BE2C (cell line): ENCODE measurements around the gene LENG1.
"Not testable (repeated sequence)": the region's sequence is repeated elsewhere in the genome, so short reads cannot be mapped to it uniquely, and the experiment has no call there.

Experiments used
- DNase-seq: peaks from one replicate; pipeline ENCODE4 v3.0.0-alpha.2; 2020
- H3K27me3 ChIP-seq: fragments of 250-450 bp; sonication (Bioruptor Pico); 2 replicates; pipeline ENCODE4 v1.5.1; 2020; ENCODE audit warnings: mild to moderate bottlenecking
- H3K36me3 ChIP-seq: fragments of 250-450 bp; sonication (Bioruptor Pico); 2 replicates; pipeline ENCODE4 v1.5.1; 2020; ENCODE audit warnings: mild to moderate bottlenecking
- H3K4me1 ChIP-seq: fragments of 250-450 bp; sonication (Bioruptor Pico); 2 replicates; pipeline ENCODE4 v1.5.1; 2020
- H3K4me3 ChIP-seq: 2 replicates; pipeline ENCODE4 v1.5.1; 2011; ENCODE audit warnings: low read depth, low read length
- H3K9me3 ChIP-seq: fragments of 250-450 bp; sonication (Bioruptor Pico); 2 replicates; pipeline ENCODE4 v1.5.1; 2020
- TF ChIP-seq, protein P1 (sequence below): IDR thresholded peaks from 2 replicates; pipeline ENCODE4 v1.5.1; 2012; ENCODE audit warnings: mild to moderate bottlenecking, low read depth, low read length

The LENG1 gene

DNA sequence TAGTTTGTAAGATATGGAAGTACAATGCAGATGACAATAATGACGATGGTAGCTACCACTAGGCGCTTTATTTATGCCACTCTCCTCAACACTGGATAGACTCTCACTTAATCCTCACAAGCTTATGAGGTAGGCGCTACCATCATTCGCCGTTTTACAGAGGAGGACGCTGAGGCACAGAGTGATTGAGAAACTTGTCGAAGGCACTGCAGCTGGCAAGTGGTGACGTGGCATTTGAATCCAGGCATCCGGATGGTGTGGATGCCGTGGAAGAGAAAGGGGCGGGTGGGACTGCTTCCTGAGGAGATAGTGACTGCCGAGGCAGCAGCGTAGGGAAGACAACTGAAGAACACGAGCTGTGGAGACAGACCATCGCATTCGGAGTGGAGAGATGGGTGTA, 39.9 kb upstream of the LENG1 start:
- Histone ChIP-seq H3K4me1 (peaks cover 10% of the 10 kb centered on the region), H3K27me3 (no peaks in the 10 kb centered on the region), H3K36me3 (peaks cover 36% of the 10 kb centered on the region), H3K9me3 (no peaks in the 10 kb centered on the region), H3K4me3 (no peak overlapping the region)
- no peak for DNase-seq
- TF ChIP-seq, protein P1, sequence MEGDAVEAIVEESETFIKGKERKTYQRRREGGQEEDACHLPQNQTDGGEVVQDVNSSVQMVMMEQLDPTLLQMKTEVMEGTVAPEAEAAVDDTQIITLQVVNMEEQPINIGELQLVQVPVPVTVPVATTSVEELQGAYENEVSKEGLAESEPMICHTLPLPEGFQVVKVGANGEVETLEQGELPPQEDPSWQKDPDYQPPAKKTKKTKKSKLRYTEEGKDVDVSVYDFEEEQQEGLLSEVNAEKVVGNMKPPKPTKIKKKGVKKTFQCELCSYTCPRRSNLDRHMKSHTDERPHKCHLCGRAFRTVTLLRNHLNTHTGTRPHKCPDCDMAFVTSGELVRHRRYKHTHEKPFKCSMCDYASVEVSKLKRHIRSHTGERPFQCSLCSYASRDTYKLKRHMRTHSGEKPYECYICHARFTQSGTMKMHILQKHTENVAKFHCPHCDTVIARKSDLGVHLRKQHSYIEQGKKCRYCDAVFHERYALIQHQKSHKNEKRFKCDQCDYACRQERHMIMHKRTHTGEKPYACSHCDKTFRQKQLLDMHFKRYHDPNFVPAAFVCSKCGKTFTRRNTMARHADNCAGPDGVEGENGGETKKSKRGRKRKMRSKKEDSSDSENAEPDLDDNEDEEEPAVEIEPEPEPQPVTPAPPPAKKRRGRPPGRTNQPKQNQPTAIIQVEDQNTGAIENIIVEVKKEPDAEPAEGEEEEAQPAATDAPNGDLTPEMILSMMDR = no peak

DNA sequence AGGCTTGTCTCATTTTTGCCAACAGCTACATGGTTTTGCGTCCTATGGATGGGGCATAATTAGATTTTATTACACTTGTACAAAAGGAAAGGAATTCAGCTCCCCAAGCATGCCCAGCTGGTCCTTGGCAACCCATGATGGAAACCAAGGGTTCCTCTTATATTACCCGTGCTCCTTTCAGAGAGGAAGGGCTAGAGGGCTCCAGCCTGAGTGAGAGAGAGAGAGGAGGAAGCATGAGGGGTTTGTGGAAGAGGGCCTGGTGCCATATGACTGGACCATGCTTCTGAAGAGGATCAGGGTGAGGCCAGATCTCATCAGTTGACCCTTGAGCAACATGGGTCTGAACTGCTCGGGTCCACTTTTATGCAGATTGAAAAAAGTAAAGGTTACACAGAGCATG, 37.6 kb upstream of the LENG1 start:
- Histone ChIP-seq H3K27me3 (no peaks in the 10 kb centered on the region), H3K4me3 (no peak overlapping the region), H3K4me1 (peaks cover 2% of the 10 kb centered on the region; the same call in 1 of the 2 replicates), H3K36me3 (peaks cover 13% of the 10 kb centered on the region), H3K9me3 (no peaks in the 10 kb centered on the region)
- TF ChIP-seq, protein P1 = no peak
- DNase-seq = no peak

DNA sequence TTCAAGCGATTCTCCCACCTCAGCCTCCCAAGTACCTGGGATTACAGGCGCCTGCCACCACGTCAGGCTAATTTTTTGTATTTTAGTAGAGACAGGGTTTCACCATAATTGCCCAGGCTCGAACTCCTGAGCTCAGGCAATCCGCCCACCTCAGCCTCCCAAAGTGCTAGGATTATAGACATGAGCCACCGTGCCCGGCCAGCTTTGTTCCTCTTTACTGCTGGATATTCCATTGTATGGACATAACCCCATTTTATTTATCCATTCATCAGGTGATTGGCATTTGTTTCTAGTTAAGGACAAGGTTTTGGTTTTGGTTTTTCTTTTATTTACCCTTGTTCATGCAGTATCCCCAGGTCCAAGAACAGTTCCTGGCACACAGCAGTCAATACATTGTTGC, 37.0 kb upstream of the LENG1 start:
- Histone ChIP-seq H3K4me3 (no peak overlapping the region), H3K36me3 (peaks cover 7% of the 10 kb centered on the region), H3K4me1 (no peaks in the 10 kb centered on the region), H3K27me3 (no peaks in the 10 kb centered on the region), H3K9me3 (no peaks in the 10 kb centered on the region)
- DNase-seq = no peak
- TF ChIP-seq, protein P1 = no peak

DNA sequence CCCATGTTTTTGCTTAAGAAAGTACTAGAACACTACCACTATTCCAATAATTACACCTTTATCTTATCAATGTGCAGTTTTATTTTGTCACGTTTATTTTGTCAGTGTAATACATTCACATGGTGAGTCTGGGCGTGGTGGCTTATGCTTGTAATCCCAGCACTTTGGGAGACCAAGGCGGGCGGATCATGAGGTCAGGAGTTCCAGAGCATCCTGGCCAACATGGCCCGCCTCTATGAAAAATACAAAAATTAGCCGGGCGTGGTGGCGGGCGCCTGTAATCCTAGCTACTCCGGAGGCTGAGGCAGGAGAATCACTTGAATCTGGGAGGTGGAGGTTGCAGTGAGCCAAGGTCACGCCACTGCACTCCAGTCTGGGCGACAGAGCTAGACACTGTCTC, 34.9 kb upstream of the LENG1 start:
- DNase-seq, H3K27me3 ChIP-seq, H3K4me3 ChIP-seq, H3K4me1 ChIP-seq, H3K9me3 ChIP-seq, H3K36me3 ChIP-seq: not testable (repeated sequence)

DNA sequence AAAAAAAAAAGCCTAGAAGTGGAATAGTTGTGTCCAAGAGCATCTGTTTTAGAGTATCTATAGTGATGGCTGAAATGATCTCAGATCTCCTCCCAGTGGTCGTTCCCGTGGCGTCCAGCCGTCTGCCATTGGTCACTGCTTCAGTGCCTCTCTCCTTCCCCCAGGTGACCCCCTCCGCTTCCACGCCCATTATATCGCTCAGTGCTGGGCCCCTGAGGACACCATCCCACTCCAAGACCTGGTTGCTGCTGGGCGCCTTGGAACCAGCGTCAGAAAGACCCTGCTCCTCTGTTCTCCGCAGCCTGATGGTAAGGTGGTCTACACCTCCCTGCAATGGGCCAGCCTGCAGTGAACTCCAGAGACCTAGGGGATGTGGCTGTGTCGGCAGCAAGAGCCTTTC, 33.5 kb upstream of the LENG1 start:
- H3K4me1 ChIP-seq = no peaks in the 10 kb centered on the region
- no peaks in the 10 kb centered on the region for H3K27me3 ChIP-seq
- TF ChIP-seq, protein P1 = no peak
- no peaks in the 10 kb centered on the region for H3K36me3 ChIP-seq
- H3K9me3 ChIP-seq = no peaks in the 10 kb centered on the region
- DNase-seq = no peak
- H3K4me3 ChIP-seq = no peak overlapping the region

DNA sequence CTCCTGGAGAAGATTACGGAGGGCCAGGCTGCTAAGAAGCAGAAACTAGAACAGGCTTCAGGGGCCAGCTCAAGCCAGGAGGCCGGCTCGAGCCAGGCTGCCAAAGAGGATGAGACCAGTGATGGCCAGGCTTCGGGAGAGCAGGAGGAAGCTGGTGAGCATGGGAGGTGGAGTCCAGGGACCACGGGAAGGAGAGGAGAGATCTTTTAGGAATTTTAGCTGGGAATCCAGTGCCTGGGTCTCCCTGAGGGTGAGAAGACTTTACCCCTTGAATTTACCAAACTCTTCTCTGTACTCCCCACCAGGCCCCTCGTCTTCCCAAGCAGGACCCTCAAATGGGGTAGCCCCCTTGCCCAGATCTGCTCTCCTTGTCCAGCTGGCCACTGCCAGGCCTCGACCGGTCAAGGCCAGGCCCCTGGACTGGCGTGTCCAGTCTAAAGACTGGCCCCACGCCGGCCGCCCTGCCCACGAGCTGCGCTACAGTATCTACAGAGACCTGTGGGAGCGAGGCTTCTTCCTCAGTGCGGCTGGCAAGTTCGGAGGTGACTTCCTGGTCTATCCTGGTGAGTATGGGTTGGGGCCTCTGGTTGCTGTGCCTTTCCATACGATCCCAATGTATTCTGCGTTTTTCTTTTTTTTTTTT, 32.4 kb upstream of the LENG1 start:
- DNase-seq = no peak
- Histone ChIP-seq H3K4me1 (no peaks in the 10 kb centered on the region), H3K36me3 (no peaks in the 10 kb centered on the region), H3K27me3 (no peaks in the 10 kb centered on the region), H3K9me3 (no peaks in the 10 kb centered on the region), H3K4me3 (peak overlapping the region; percentile 78)
- TF ChIP-seq, protein P1 = no peak
